GM12878 (cell line): Measurements from ENCODE around the gene NAA38. TPM values are rescaled to one million over a fixed set of nuclear protein-coding genes. Genes with fewer than 3 reads are reported as not detected.

ENCODE experiments used
- CEBPZ ChIP-seq: fragments of 150-350 bp; IDR thresholded peaks from 2 replicates; pipeline ENCODE4 v1.6.1; 2016; ENCODE audit warnings: low read depth, low read length
- CHD1 ChIP-seq: IDR thresholded peaks from 2 replicates; pipeline ENCODE4 v1.6.1; 2012; ENCODE audit warnings: low read depth, low read length, improper control_type of control experiment
- CREB1 ChIP-seq: IDR thresholded peaks from 2 replicates; pipeline ENCODE4 v1.6.1; 2012; ENCODE audit warnings: low read depth, mild to moderate bottlenecking, inconsistent platforms
- EGR1 ChIP-seq, 2 experiments: IDR thresholded peaks; 1 replicate in 1 of 2; 2 replicates in 1 of 2; pipeline ENCODE4 v1.6.1; 2011 to 2012; ENCODE audit warnings: low read depth in 2 of 2, low read length in 2 of 2, borderline replicate concordance in 1 of 2, mild to moderate bottlenecking in 1 of 2, moderate library complexity in 1 of 2
- HDAC2 ChIP-seq: fragments of 200-600 bp; sonication (generic); IDR thresholded peaks from 2 replicates; pipeline ENCODE4 v1.6.1; 2017
- HDGF ChIP-seq: fragments of 450-650 bp; IDR thresholded peaks from 2 replicates; pipeline ENCODE4 v1.6.1; 2016; ENCODE audit warnings: antibody characterized with exemption
- KLF5 ChIP-seq: fragments of 450-650 bp; IDR thresholded peaks from 2 replicates; pipeline ENCODE4 v1.6.1; 2014; ENCODE audit warnings: mild to moderate bottlenecking; ENCODE audit not compliant: partially characterized antibody
- NFIC ChIP-seq: IDR thresholded peaks from 2 replicates; pipeline ENCODE4 v1.6.1; 2012; ENCODE audit warnings: low read depth, mild to moderate bottlenecking, inconsistent platforms, low read length, moderate library complexity
- NR2C2 ChIP-seq: IDR thresholded peaks from 2 replicates; pipeline ENCODE4 v1.6.1; 2011; ENCODE audit warnings: borderline replicate concordance, low read depth; ENCODE audit not compliant: control insufficient read depth, insufficient read length
- RAD21 ChIP-seq: IDR thresholded peaks from 2 replicates; pipeline ENCODE4 v1.6.1; 2011; ENCODE audit warnings: mild to moderate bottlenecking, low read depth, low read length, moderate library complexity; ENCODE audit not compliant: insufficient read depth
- RELB ChIP-seq: fragments of 450-650 bp; IDR thresholded peaks from 2 replicates; pipeline ENCODE4 v1.6.1; 2017; ENCODE audit warnings: low read depth, mild to moderate bottlenecking, moderate library complexity
- SMAD5 ChIP-seq: IDR thresholded peaks from 2 replicates; pipeline ENCODE4 v1.6.1; 2016; ENCODE audit warnings: antibody characterized with exemption, low read depth
- STAT3 ChIP-seq: IDR thresholded peaks from 2 replicates; pipeline ENCODE4 v1.6.1; 2011; ENCODE audit warnings: low read depth, low read length, improper control_type of control experiment
- TAF1 ChIP-seq: IDR thresholded peaks from 2 replicates; pipeline ENCODE4 v1.6.1; 2011; ENCODE audit warnings: mild to moderate bottlenecking, low read depth, low read length, borderline replicate concordance
- ZBTB33 ChIP-seq: fragments of 450-650 bp; IDR thresholded peaks from 2 replicates; pipeline ENCODE4 v1.6.1; 2017; ENCODE audit warnings: mild to moderate bottlenecking
- ZZZ3 ChIP-seq: IDR thresholded peaks from 2 replicates; pipeline ENCODE4 v1.6.1; 2011; ENCODE audit warnings: low read depth; ENCODE audit not compliant: control insufficient read depth, insufficient read length
- polyA plus RNA-seq, 11 experiments: library from polyadenylated mRNA; depleted of rRNA in 4 of 11; unstranded in 6 of 11; stranded (reverse) in 5 of 11; fragments of >200 nt; fragmentation: Nextera tagmentation in 4 of 11; fragmentation: Illumina TruSeq in 1 of 11; extraction: Ambion mirVana in 4 of 11; extraction: Trizol in 1 of 11; gene quantifications; 1 replicate in 1 of 11; 2 replicates in 10 of 11; pipeline versions ENCODE4 v1.2.1 to v1.2.3, GENCODE V29; 2011 to 2016; ENCODE audit warnings: inconsistent platforms in 2 of 11, missing spikeins in 2 of 11, low read depth in 1 of 11
- total RNA-seq, 4 experiments: library from RNA; depleted of rRNA in 3 of 4; stranded (reverse); fragments of >200 nt in 3 of 4; fragmentation: Illumina TruSeq in 1 of 4; extraction: Trizol in 1 of 4; gene quantifications; 2 replicates each; pipeline versions ENCODE4 v1.2.1 to v1.2.3, GENCODE V29; 2013 to 2021
- TF ChIP-seq, protein P1 (sequence below): fragments of 450-650 bp; IDR thresholded peaks from 2 replicates; pipeline ENCODE4 v1.6.1; 2016; ENCODE audit warnings: mild to moderate bottlenecking
- TF ChIP-seq, protein P2 (sequence below): fragments of 450-650 bp; IDR thresholded peaks from 2 replicates; pipeline ENCODE4 v1.6.1; 2016; ENCODE audit warnings: mild to moderate bottlenecking
- TF ChIP-seq, protein P3 (sequence below): fragments of 450-650 bp; formaldehyde crosslinking; IDR thresholded peaks from 2 replicates; pipeline ENCODE4 v1.4.0; 2022; ENCODE audit warnings: mild to moderate bottlenecking, moderate library complexity

Gene NAA38
- total and polyA plus RNA-seq, 10 of the 15 experiments (the other 5 are each of a cell fraction or from before 2014, with no cell fraction given): 31.5 to 337 (median 215) TPM

DNA sequence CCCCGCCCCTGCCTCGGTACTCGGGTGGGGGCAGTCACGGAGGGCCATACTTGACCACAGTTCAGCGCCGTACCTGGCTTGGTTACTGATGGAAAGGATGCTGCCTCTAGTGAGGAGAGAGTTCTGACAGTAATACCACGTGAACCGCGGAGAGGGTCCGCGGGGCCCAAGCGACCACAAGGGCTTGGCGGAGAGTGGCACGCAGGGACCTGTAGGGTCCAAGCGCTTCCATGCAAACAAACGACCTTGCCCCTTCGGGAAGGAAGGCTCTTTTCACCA is 14.2 kb downstream of the NAA38 start (continued):
- TF ChIP-seq RELB (no peak), TAF1 (no peak), STAT3 (no peak), CREB1 (no peak), ZZZ3 (no peak), NR2C2 (no peak), RAD21 (no peak), HDGF (no peak), NFIC (no peak), SMAD5 (no peak; the same call in 1 of the 2 replicates), KLF5 (no peak), CHD1 (no peak), CEBPZ (no peak), EGR1 (IDR thresholded peaks at IDR 0.05; ENCODE audit: borderline replicate concordance in 1 of 2, low read depth in 2 of 2, low read length in 2 of 2) (no peak), ZBTB33 (no peak), HDAC2 (no peak)
- TF ChIP-seq, protein P1, sequence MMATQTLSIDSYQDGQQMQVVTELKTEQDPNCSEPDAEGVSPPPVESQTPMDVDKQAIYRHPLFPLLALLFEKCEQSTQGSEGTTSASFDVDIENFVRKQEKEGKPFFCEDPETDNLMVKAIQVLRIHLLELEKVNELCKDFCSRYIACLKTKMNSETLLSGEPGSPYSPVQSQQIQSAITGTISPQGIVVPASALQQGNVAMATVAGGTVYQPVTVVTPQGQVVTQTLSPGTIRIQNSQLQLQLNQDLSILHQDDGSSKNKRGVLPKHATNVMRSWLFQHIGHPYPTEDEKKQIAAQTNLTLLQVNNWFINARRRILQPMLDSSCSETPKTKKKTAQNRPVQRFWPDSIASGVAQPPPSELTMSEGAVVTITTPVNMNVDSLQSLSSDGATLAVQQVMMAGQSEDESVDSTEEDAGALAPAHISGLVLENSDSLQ: peak; percentile 6; the same call in 1 of the 2 replicates
- TF ChIP-seq, protein P2, sequence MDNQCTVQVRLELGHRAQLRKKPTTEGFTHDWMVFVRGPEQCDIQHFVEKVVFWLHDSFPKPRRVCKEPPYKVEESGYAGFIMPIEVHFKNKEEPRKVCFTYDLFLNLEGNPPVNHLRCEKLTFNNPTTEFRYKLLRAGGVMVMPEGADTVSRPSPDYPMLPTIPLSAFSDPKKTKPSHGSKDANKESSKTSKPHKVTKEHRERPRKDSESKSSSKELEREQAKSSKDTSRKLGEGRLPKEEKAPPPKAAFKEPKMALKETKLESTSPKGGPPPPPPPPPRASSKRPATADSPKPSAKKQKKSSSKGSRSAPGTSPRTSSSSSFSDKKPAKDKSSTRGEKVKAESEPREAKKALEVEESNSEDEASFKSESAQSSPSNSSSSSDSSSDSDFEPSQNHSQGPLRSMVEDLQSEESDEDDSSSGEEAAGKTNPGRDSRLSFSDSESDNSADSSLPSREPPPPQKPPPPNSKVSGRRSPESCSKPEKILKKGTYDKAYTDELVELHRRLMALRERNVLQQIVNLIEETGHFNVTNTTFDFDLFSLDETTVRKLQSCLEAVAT: 0 out of 2 replicates have a peak, but pooled peaks have one; percentile 7
- TF ChIP-seq, protein P3, sequence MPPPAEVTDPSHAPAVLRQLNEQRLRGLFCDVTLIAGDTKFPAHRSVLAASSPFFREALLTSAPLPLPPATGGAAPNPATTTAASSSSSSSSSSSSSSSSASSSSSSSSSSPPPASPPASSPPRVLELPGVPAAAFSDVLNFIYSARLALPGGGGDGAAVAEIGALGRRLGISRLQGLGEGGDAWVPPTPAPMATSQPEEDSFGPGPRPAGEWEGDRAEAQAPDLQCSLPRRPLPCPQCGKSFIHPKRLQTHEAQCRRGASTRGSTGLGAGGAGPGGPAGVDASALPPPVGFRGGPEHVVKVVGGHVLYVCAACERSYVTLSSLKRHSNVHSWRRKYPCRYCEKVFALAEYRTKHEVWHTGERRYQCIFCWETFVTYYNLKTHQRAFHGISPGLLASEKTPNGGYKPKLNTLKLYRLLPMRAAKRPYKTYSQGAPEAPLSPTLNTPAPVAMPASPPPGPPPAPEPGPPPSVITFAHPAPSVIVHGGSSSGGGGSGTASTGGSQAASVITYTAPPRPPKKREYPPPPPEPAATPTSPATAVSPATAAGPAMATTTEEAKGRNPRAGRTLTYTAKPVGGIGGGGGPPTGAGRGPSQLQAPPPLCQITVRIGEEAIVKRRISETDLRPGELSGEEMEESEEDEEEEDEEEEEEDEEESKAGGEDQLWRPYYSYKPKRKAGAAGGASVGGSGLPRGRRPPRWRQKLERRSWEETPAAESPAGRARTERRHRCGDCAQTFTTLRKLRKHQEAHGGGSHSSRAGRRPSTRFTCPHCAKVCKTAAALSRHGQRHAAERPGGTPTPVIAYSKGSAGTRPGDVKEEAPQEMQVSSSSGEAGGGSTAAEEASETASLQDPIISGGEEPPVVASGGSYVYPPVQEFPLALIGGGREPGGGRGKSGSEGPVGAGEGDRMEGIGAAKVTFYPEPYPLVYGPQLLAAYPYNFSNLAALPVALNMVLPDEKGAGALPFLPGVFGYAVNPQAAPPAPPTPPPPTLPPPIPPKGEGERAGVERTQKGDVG: no peak
